ENCODE data around the gene PIP5K1B. TPM values are rescaled to one million over a fixed set of nuclear protein-coding genes. Genes with fewer than 3 reads are reported as not detected.

PIP5K1B gene
- total and polyA plus RNA-seq, 10 of the 15 experiments (the other 5 are each of a cell fraction or from before 2014, with no cell fraction given) = 6.8 to 16.3 (median 10.6) TPM

GRCh38 chr9:68726489-68726888 is 21.4 kb downstream of the PIP5K1B start:
- SMC1A ChIA-PET (ENCODE audit: uncharacterized antibody, unreplicated experiment) = no interaction called here
- Histone ChIP-seq H3K4me2 (ENCODE audit: control insufficient read depth, insufficient read depth) (no peak overlapping the region), H3K4me1 (ENCODE audit: control insufficient read depth, insufficient read depth, low read length) (no peaks in the 10 kb centered on the region), H3K36me3 (ENCODE audit: control insufficient read depth in 2 of 2, insufficient read depth in 2 of 2, low read length in 1 of 2) (peaks cover 0 to 2% of the 10 kb centered on the region in 2 experiments; a peak in 2 of 4 replicates), H3K9me3 (replicated peaks; ENCODE audit: control insufficient read depth, insufficient read depth, low read length) (no peaks in the 10 kb centered on the region; the same call in 2 of the 3 replicates), H3K4me3 (no peak overlapping the region), H3K27me3 (replicated peaks in 1 of 2; ENCODE audit: control insufficient read depth in 2 of 2, insufficient read depth in 2 of 2, low read length in 1 of 2) (no peaks in the 10 kb centered on the region), H2AFZ (ENCODE audit: control insufficient read depth, low read depth, low read length) (no peak overlapping the region), H3K79me2 (ENCODE audit: control insufficient read depth, insufficient read depth, low read length) (peaks cover 2% of the 10 kb centered on the region), H4K20me1 (ENCODE audit: control insufficient read depth, insufficient read depth) (no peaks in the 10 kb centered on the region; the same call in 1 of the 2 replicates), H3K27ac (ENCODE audit: control insufficient read depth, insufficient read depth) (no peak overlapping the region), H3K9ac (ENCODE audit: control insufficient read depth, insufficient read depth, low read length) (no peak overlapping the region)
- no peak for DNase-seq (ENCODE audit: low read depth, low spot score)
- no peak for ATAC-seq
- 98% methylated on average over 5 of the region's 5 CpGs for WGBS (ENCODE audit: insufficient coverage, insufficient replicate concordance, low lambda C conversion rate, missing lambda C conversion rate)
- FAIRE-seq = no peak
- intact Hi-C loops (cut with micrococcal nuclease; ENCODE audit: unreplicated experiment) (no loop called here), in situ Hi-C loops (cut with MboI) (no loop called here)
- RAD21 ChIA-PET (ENCODE audit: unreplicated experiment) = no interaction called here
- no TSS peak for BruUV-seq (replicated peaks)
- CTCF ChIA-PET = no interaction called here
- POLR2A ChIA-PET = no interaction called here
- TF ChIP-seq E2F4 (IDR thresholded peaks at IDR 0.05; ENCODE audit: low read depth, low read length) = no peak
- TF ChIP-seq TAF1 (IDR thresholded peaks at IDR 0.05; ENCODE audit: borderline replicate concordance, low read depth, low read length) = no peak
- TF ChIP-seq ELK1 (IDR thresholded peaks at IDR 0.05; ENCODE audit: low read depth, low read length) = no peak
- TF ChIP-seq EED (IDR thresholded peaks at IDR 0.05; ENCODE audit: low read depth) = no peak
- no peak for TF ChIP-seq ZBTB11 (CRISPR knock-in tag; IDR thresholded peaks at IDR 0.05)
- TF ChIP-seq SUZ12 (IDR thresholded peaks at IDR 0.05; ENCODE audit: unreplicated experiment) = no peak
- TF ChIP-seq USF2 (IDR thresholded peaks at IDR 0.05; ENCODE audit: borderline replicate concordance, low read depth, low read length) = no peak
- TF ChIP-seq PBX3 (IDR thresholded peaks at IDR 0.05; ENCODE audit: insufficient replicate concordance, low read depth, low read length) = no peak
- no peak for TF ChIP-seq ATF2 (IDR thresholded peaks at IDR 0.05; ENCODE audit: low read length)
- no peak for TF ChIP-seq NR2F1 (conservative IDR thresholded peaks at IDR 0.05)
- TF ChIP-seq SUPT20H (IDR thresholded peaks at IDR 0.05; ENCODE audit: borderline replicate concordance, control insufficient read depth, low read depth, low read length) = no peak
- no peak for TF ChIP-seq HDAC2 (IDR thresholded peaks at IDR 0.05)
- TF ChIP-seq ZNF384 (IDR thresholded peaks at IDR 0.05; ENCODE audit: borderline replicate concordance, low read depth, low read length) = no peak
- no peak for TF ChIP-seq RUNX3 (IDR thresholded peaks at IDR 0.05; ENCODE audit: low read length)
- TF ChIP-seq HCFC1 (IDR thresholded peaks at IDR 0.05; ENCODE audit: low read length) = no peak
- TF ChIP-seq ZNF24 (IDR thresholded peaks at IDR 0.05) = no peak
